ENCODE measurements around the gene ZFAND3. TPM values are rescaled to one million over a fixed set of nuclear protein-coding genes. Genes with fewer than 3 reads are reported as not detected.

ZFAND3 gene
- total and polyA plus RNA-seq, 2 donors (not counting 1 experiment from before 2014, with no cell fraction given), result 13.5 to 58.3 TPM

- no peaks in the 10 kb centered on the region for H3K36me3 ChIP-seq (replicated peaks in 1 of 2; ENCODE audit: control extremely low read depth in 1 of 2, control insufficient read depth in 1 of 2, extremely low read depth in 1 of 2, insufficient read depth in 2 of 2, low read length in 1 of 2)
- H3K27ac Mint-ChIP-seq, result no peak overlapping the region
- ChIA-PET CTCF (no interaction called here), POLR2A (no interaction called here)
- H3K4me1 Mint-ChIP-seq, result no peaks in the 10 kb centered on the region
- no peak overlapping the region for H3K9ac ChIP-seq (ENCODE audit: low read length)
- DNase-seq (no peak), ATAC-seq (ENCODE audit: low read depth) (no peak)
- H2AFZ ChIP-seq (ENCODE audit: insufficient read depth, low read depth, low read length, poor library complexity, severe bottlenecking), result no peak overlapping the region
- TF ChIP-seq EZH2 (IDR thresholded peaks at IDR 0.05; ENCODE audit: borderline replicate concordance, insufficient read depth, low read depth, low read length, poor library complexity, severe bottlenecking) (no peak), CTCF (IDR thresholded peaks at IDR 0.05) (no peak)
- H3K4me3 ChIP-seq (ENCODE audit: control extremely low read depth in 1 of 5, extremely low read depth in 1 of 5, insufficient read depth in 1 of 5, low read depth in 2 of 5, low read length in 4 of 5), result no peak overlapping the region
- no peak overlapping the region for H3K4me3 Mint-ChIP-seq
- H3K27me3 ChIP-seq (replicated peaks in 1 of 4; ENCODE audit: control extremely low read depth in 1 of 4, control insufficient read depth in 3 of 4, insufficient read depth in 4 of 4, low read length in 3 of 4), result peaks cover 0 to 3% (median 0%) of the 10 kb centered on the region in 4 experiments
- H3K9me3 Mint-ChIP-seq (ENCODE audit: insufficient read depth), result peaks cover 6% of the 10 kb centered on the region
- H3K4me1 ChIP-seq (ENCODE audit: control insufficient read depth in 2 of 2, insufficient read depth in 2 of 2, low read length in 2 of 2), result no peaks in the 10 kb centered on the region
- H4K20me1 ChIP-seq (ENCODE audit: control insufficient read depth, insufficient read depth, low read length, poor library complexity, severe bottlenecking), result no peaks in the 10 kb centered on the region
- H3K4me2 ChIP-seq (replicated peaks; ENCODE audit: low read depth, low read length, poor library complexity, severe bottlenecking), result no peak overlapping the region
- 100% methylated on average over 1 of the region's 3 CpGs for WGBS (ENCODE audit: insufficient coverage)
- H3K27me3 Mint-ChIP-seq, result peaks cover 8% of the 10 kb centered on the region
- no peak overlapping the region for H3K27ac ChIP-seq (ENCODE audit: low read length in 2 of 2)
- peaks cover 0 to 6% (median 0%) of the 10 kb centered on the region in 3 donors for H3K9me3 ChIP-seq (ENCODE audit: control extremely low read depth in 1 of 3, control insufficient read depth in 2 of 3, insufficient read depth in 1 of 3, low read length in 2 of 3)
- intact Hi-C loops (cut with micrococcal nuclease), result no loop called here
- H3K79me2 ChIP-seq (ENCODE audit: control insufficient read depth, insufficient read depth, low read length), result no peaks in the 10 kb centered on the region
These were observed 45.4 kb upstream of the ZFAND3 start for GRCh38 chr6:37774028-37774680.

- H3K9me3 Mint-ChIP-seq (ENCODE audit: insufficient read depth), result peaks cover 6% of the 10 kb centered on the region
- Histone ChIP-seq H3K27me3 (replicated peaks in 1 of 4; ENCODE audit: control extremely low read depth in 1 of 4, control insufficient read depth in 3 of 4, insufficient read depth in 4 of 4, low read length in 3 of 4) (no peaks in the 10 kb centered on the region), H2AFZ (ENCODE audit: insufficient read depth, low read depth, low read length, poor library complexity, severe bottlenecking) (no peak overlapping the region), H3K4me1 (ENCODE audit: control insufficient read depth in 2 of 2, insufficient read depth in 2 of 2, low read length in 2 of 2) (no peaks in the 10 kb centered on the region), H3K4me3 (ENCODE audit: control extremely low read depth in 1 of 5, extremely low read depth in 1 of 5, insufficient read depth in 1 of 5, low read depth in 2 of 5, low read length in 4 of 5) (no peak overlapping the region), H4K20me1 (ENCODE audit: control insufficient read depth, insufficient read depth, low read length, poor library complexity, severe bottlenecking) (no peaks in the 10 kb centered on the region), H3K36me3 (replicated peaks in 1 of 2; ENCODE audit: control extremely low read depth in 1 of 2, control insufficient read depth in 1 of 2, extremely low read depth in 1 of 2, insufficient read depth in 2 of 2, low read length in 1 of 2) (no peaks in the 10 kb centered on the region), H3K9me3 (ENCODE audit: control extremely low read depth in 1 of 3, control insufficient read depth in 2 of 3, insufficient read depth in 1 of 3, low read length in 2 of 3) (peaks cover 0 to 6% (median 0%) of the 10 kb centered on the region in 3 donors), H3K79me2 (ENCODE audit: control insufficient read depth, insufficient read depth, low read length) (no peaks in the 10 kb centered on the region), H3K27ac (ENCODE audit: low read length in 2 of 2) (no peak overlapping the region), H3K9ac (ENCODE audit: low read length) (no peak overlapping the region), H3K4me2 (replicated peaks; ENCODE audit: low read depth, low read length, poor library complexity, severe bottlenecking) (no peak overlapping the region)
- ChIA-PET POLR2A (no interaction called here), CTCF (no interaction called here)
- intact Hi-C loops (cut with micrococcal nuclease), result no loop called here
- no peak for DNase-seq
- no peaks in the 10 kb centered on the region for H3K4me1 Mint-ChIP-seq
- H3K27me3 Mint-ChIP-seq, result peaks cover 5% of the 10 kb centered on the region
- H3K4me3 Mint-ChIP-seq, result no peak overlapping the region
- ATAC-seq (ENCODE audit: low read depth), result no peak
- H3K27ac Mint-ChIP-seq, result no peak overlapping the region
- TF ChIP-seq CTCF (IDR thresholded peaks at IDR 0.05) (no peak), EZH2 (IDR thresholded peaks at IDR 0.05; ENCODE audit: borderline replicate concordance, insufficient read depth, low read depth, low read length, poor library complexity, severe bottlenecking) (no peak)
- WGBS (ENCODE audit: insufficient coverage), result 91% methylated on average over 8 of the region's 9 CpGs
These were observed 43.0 kb upstream of the ZFAND3 start for GRCh38 chr6:37776566-37776965.
